Keratinocyte (primary cell): ENCODE measurements around the gene GRAMD2A. TPM values are rescaled to one million over a fixed set of nuclear protein-coding genes. Genes with fewer than 3 reads are reported as not detected.

Source experiments
- DNase-seq: peaks from one replicate; pipeline ENCODE4 v3.0.0-alpha.2; 2011; ENCODE audit warnings: low read depth, missing footprints, low spot score
- FAIRE-seq: peaks from 2 replicates; lab custom pipeline; 2011; peaks lifted over from hg19 to GRCh38; lab: Jason Lieb, UNC
- H2AFZ ChIP-seq: 2 replicates; pipeline ENCODE4 v1.6.0; 2012; ENCODE audit warnings: low read length, control low read depth, inconsistent platforms; ENCODE audit not compliant: control insufficient read depth
- H3K27ac ChIP-seq: 2 replicates; pipeline ENCODE4 v1.5.1; 2011; ENCODE audit warnings: low read length; ENCODE audit not compliant: control insufficient read depth, insufficient read depth
- H3K27me3 ChIP-seq: 3 replicates; pipeline ENCODE4 v1.6.0; 2011; ENCODE audit warnings: low read length; ENCODE audit not compliant: control insufficient read depth, insufficient read depth; ENCODE audit errors: extremely low read depth
- H3K36me3 ChIP-seq, 2 experiments: 2 replicates in 1 of 2; 3 replicates in 1 of 2; pipeline ENCODE4 v1.5.1; 2011; ENCODE audit warnings: low read length in 2 of 2, mild to moderate bottlenecking in 1 of 2; ENCODE audit not compliant: control insufficient read depth in 2 of 2, insufficient read depth in 2 of 2; ENCODE audit errors: extremely low read depth in 1 of 2
- H3K4me1 ChIP-seq: 3 replicates; pipeline ENCODE4 v1.5.1; 2011; ENCODE audit warnings: low read length; ENCODE audit not compliant: control insufficient read depth, insufficient read depth; ENCODE audit errors: extremely low read depth
- H3K4me2 ChIP-seq: 3 replicates; pipeline ENCODE4 v1.6.0; 2011; ENCODE audit warnings: low read depth, low read length; ENCODE audit not compliant: control insufficient read depth, insufficient read depth; ENCODE audit errors: extremely low read depth
- H3K4me3 ChIP-seq, 3 experiments: fragments of 200-600 bp in 1 of 3; sonication (generic) in 1 of 3; 2 replicates in 2 of 3; 3 replicates in 1 of 3; pipeline ENCODE4 v1.5.1; 2011 to 2016; ENCODE audit warnings: low read length in 3 of 3, mild to moderate bottlenecking in 3 of 3, control low read depth in 2 of 3, inconsistent platforms in 1 of 3, low read depth in 1 of 3, mixed read lengths in 1 of 3, mixed run types in 1 of 3, moderate library complexity in 1 of 3; ENCODE audit not compliant: control insufficient read depth in 2 of 3, insufficient read depth in 2 of 3; ENCODE audit errors: extremely low read depth in 1 of 3
- H3K79me2 ChIP-seq: 2 replicates; pipeline ENCODE4 v1.6.0; 2012; ENCODE audit warnings: low read length; ENCODE audit not compliant: control insufficient read depth, insufficient read depth
- H3K9ac ChIP-seq: 3 replicates; pipeline ENCODE4 v1.6.0; 2011; ENCODE audit warnings: low read length; ENCODE audit not compliant: control insufficient read depth, insufficient read depth; ENCODE audit errors: extremely low read depth
- H3K9me1 ChIP-seq: 3 replicates; pipeline ENCODE4 v1.6.0; 2011; ENCODE audit warnings: low read length; ENCODE audit not compliant: control insufficient read depth, insufficient read depth; ENCODE audit errors: extremely low read depth
- H3K9me3 ChIP-seq: 2 replicates; pipeline ENCODE4 v1.5.1; 2012; ENCODE audit warnings: low read depth, low read length; ENCODE audit not compliant: control insufficient read depth
- H4K20me1 ChIP-seq: 3 replicates; pipeline ENCODE4 v1.6.0; 2011; ENCODE audit warnings: low read length; ENCODE audit not compliant: control insufficient read depth, insufficient read depth; ENCODE audit errors: extremely low read depth
- CTCF ChIP-seq, 3 experiments: IDR thresholded peaks in 1 of 3; conservative IDR thresholded peaks in 1 of 3; optimal IDR thresholded peaks in 1 of 3; 2 replicates in 2 of 3; 3 replicates in 1 of 3; pipeline versions ENCODE3 to v1.5.1; 2011; ENCODE audit warnings: low read length in 3 of 3, mild to moderate bottlenecking in 3 of 3, moderate library complexity in 2 of 3, control low read depth in 1 of 3, inconsistent platforms in 1 of 3; ENCODE audit not compliant: insufficient read depth in 2 of 3; ENCODE audit errors: extremely low read depth in 1 of 3
- EZH2 ChIP-seq: IDR thresholded peaks from one replicate; pipeline ENCODE4 v1.6.1; 2012; ENCODE audit warnings: inconsistent platforms, mild to moderate bottlenecking, low read length, moderate library complexity
- dilution Hi-C: fragments of 300-500 bp; cut with MboI; formaldehyde crosslinking; loops from one replicate; pipeline ENCODE4 v1.7.0; 2020; ENCODE audit warnings: low sequenced_read_pairs; ENCODE audit not compliant: extremely low pct_ligation_motif_present
- polyA plus RNA-seq, 5 experiments: library from polyadenylated mRNA; depleted of rRNA in 3 of 5; stranded (reverse) in 3 of 5; stranded (forward) in 1 of 5; unstranded in 1 of 5; fragments of >200 nt; gene quantifications; 1 replicate in 1 of 5; 2 replicates in 3 of 5; 3 replicates in 1 of 5; pipeline versions ENCODE4 v1.2.1 to v1.2.3, GENCODE V29; 2011 to 2012; ENCODE audit warnings: missing spikeins in 2 of 5, low read depth in 1 of 5, low replicate concordance in 1 of 5

Gene GRAMD2A
- polyA plus RNA-seq, 1 donor (not counting 4 experiments of a cell fraction or from before 2014, with no cell fraction given): 5.7 TPM

- Histone ChIP-seq H3K4me1 (peaks cover 88% of the 10 kb centered on the region), H2AFZ (no peak overlapping the region), H3K27ac (peak overlapping the region; percentile 86)
Observed at GRCh38 chr15:72201391-72201921, 3.9 kb upstream of the GRAMD2A start.

GRCh38 chr15:72200395-72201237 is 3.0 kb upstream of the GRAMD2A start:
- Histone ChIP-seq H3K9me3 (no peaks in the 10 kb centered on the region), H3K9me1 (peaks cover 5% of the 10 kb centered on the region), H3K4me2 (no peak overlapping the region), H3K27ac (peak overlapping the region; percentile 3), H4K20me1 (peaks cover 43% of the 10 kb centered on the region), H3K4me3 (no peak overlapping the region), H3K27me3 (no peaks in the 10 kb centered on the region), H3K9ac (peak overlapping the region; percentile 5), H3K4me1 (peaks cover 86% of the 10 kb centered on the region), H2AFZ (no peak overlapping the region), H3K79me2 (peaks cover 7% of the 10 kb centered on the region), H3K36me3 (peaks cover 44 to 66% of the 10 kb centered on the region in 2 experiments)
- TF ChIP-seq CTCF (optimal IDR thresholded peaks at IDR 0.05 in 1 of 3, IDR thresholded peaks at IDR 0.05 in 1 of 3, conservative IDR thresholded peaks at IDR 0.05 in 1 of 3; ENCODE audit: extremely low read depth in 1 of 3, insufficient read depth in 2 of 3, low read length in 3 of 3) (no peak), EZH2 (no peak)
- DNase-seq (no peak), FAIRE-seq (no peak)
- dilution Hi-C loops: no loop called here

More at GRCh38 chr15:72201391-72201921, 3.9 kb upstream of the GRAMD2A start:
- no peak for DNase-seq
- no peak overlapping the region for H3K4me3 ChIP-seq
- TF ChIP-seq EZH2 (no peak), CTCF (optimal IDR thresholded peaks at IDR 0.05 in 1 of 3, IDR thresholded peaks at IDR 0.05 in 1 of 3, conservative IDR thresholded peaks at IDR 0.05 in 1 of 3; ENCODE audit: extremely low read depth in 1 of 3, insufficient read depth in 2 of 3, low read length in 3 of 3) (no peak)
- H3K36me3 ChIP-seq: peaks cover 52 to 74% of the 10 kb centered on the region in 2 experiments
- dilution Hi-C loops: no loop called here
- H3K9ac ChIP-seq: peak overlapping the region; percentile 5
- H3K79me2 ChIP-seq: peaks cover 10% of the 10 kb centered on the region
- no peaks in the 10 kb centered on the region for H3K9me3 ChIP-seq
- no peak for FAIRE-seq
- no peak overlapping the region for H3K4me2 ChIP-seq
- peaks cover 5% of the 10 kb centered on the region for H3K9me1 ChIP-seq
- peaks cover 51% of the 10 kb centered on the region for H4K20me1 ChIP-seq
- H3K27me3 ChIP-seq: no peaks in the 10 kb centered on the region
